Cortex of kidney (tissue), 1 donor: ENCODE results near the gene GNG7.
"Not testable (repeated sequence)": the region's sequence is repeated elsewhere in the genome, so short reads cannot be mapped to it uniquely, and the experiment has no call there.

Experiments used
- DNase-seq: peaks from one replicate; lab custom pipeline; 2025; lab: John Stamatoyannopoulos, UW

Gene GNG7

GRCh38 chr19:2533686-2534422, 168.6 kb downstream of the GNG7 start:
- no peak for DNase-seq

DNA sequence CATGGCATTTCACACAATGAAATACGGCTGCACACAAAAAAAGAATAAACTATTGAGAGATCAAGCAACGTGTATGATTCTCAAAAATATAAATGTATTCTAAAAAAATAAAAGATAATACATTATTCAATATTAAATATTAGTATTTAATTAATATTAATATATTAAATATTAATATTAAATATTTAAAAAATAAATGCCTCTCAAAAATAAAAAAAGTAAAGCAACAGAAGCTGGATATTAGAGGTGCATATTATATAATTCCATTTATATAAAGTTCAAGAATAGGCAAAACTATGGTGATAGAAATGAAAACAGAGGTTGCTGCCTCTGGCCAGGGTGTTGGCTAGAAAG, 169.4 kb downstream of the GNG7 start:
- DNase-seq, result no peak

- DNase-seq, result no peak
Measured at GRCh38 chr19:2532252-2533071, 170.0 kb downstream of the GNG7 start.

GRCh38 chr19:2529942-2530341, 172.6 kb downstream of the GNG7 start:
- not testable (repeated sequence) for DNase-seq

- DNase-seq, result no peak
Measured at GRCh38 chr19:2529473-2529918, 173.0 kb downstream of the GNG7 start.

- no peak for DNase-seq
Measured at GRCh38 chr19:2528675-2529101, 173.8 kb downstream of the GNG7 start.

DNA sequence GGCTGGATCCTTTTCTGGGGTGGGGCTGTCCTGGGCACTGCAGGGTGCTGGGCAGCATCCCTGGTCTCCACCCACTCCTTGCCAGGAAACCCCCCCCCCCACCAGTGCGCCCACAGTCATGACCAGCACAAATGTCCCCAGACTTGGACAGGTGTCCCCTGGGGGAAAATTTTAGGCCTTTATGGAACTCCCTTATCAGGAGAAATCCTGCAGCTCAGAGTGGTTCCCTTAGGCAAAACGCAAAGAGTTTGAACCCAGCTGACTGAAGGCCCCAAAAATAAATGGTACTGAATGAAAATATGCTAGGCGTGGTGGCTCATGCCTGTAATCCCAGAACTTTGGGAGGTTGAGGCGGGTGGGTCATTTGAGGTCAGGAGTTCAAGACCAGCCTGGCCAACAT, 174.8 kb downstream of the GNG7 start:
- no peak for DNase-seq

DNA sequence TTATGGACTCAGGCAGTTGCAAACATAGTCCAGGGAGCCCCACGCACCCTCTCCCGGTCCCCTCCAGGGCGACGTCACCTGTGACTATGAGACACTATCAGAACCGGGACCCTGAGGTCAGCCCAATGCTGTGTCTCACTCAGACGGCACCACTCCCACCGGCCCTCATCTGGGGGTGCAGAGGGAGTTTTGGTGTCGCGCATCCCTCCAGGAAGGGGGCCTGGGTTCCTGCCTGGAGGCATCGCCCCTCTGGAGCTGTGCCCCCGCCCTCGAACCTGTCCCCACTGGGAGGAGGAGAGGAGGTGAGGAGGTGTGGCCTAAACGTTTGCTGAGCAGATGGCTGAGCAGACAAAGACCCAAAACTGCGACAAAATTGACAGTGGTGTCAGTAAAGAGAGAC, 175.3 kb downstream of the GNG7 start:
- no peak for DNase-seq

GRCh38 chr19:2524840-2525723, 177.4 kb downstream of the GNG7 start:
- DNase-seq, result no peak

GRCh38 chr19:2524361-2524839, 178.1 kb downstream of the GNG7 start:
- no peak for DNase-seq

- DNase-seq, result no peak
Measured at GRCh38 chr19:2523630-2524311, 178.7 kb downstream of the GNG7 start.

DNA sequence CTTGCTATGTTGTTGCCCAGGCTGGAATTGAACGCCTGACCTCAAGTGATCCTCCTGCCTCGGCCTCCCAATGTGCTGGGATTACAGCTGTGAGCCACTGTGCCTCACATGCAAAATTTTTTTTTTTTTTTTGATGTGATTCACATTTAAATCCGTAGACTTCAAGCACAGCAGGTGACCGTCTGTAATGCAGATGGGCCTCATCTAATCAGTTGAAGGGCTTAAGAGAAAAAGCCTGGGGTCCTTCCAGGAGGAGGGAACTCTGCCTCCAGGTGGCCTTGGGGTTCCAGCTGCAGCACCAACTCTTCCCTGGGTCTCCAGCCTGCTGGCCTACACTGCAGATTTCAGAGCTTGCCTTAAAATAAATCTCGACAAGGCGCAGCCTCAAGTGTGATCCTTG, 183.0 kb downstream of the GNG7 start:
- DNase-seq, result no peak

DNA sequence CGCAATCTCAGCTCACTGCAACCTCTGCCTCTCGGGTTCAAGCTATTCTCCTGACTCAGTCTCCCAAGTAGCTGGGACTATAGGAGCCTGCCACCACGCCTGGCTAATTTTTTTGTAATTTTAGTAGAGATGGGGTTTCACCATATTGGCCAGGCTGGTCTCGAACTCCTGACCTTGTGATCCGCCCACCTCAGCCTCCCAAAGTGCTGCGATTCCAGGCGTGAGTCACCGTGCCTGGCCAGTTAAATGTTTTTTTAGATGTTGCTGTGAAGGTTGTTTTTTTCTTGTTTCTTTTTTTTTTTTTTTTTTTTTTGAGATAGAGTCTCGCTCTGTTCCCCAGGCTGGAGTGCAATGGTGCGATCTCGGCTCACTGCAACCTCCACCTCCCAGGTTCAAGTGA, 183.6 kb downstream of the GNG7 start:
- not testable (repeated sequence) for DNase-seq

DNA sequence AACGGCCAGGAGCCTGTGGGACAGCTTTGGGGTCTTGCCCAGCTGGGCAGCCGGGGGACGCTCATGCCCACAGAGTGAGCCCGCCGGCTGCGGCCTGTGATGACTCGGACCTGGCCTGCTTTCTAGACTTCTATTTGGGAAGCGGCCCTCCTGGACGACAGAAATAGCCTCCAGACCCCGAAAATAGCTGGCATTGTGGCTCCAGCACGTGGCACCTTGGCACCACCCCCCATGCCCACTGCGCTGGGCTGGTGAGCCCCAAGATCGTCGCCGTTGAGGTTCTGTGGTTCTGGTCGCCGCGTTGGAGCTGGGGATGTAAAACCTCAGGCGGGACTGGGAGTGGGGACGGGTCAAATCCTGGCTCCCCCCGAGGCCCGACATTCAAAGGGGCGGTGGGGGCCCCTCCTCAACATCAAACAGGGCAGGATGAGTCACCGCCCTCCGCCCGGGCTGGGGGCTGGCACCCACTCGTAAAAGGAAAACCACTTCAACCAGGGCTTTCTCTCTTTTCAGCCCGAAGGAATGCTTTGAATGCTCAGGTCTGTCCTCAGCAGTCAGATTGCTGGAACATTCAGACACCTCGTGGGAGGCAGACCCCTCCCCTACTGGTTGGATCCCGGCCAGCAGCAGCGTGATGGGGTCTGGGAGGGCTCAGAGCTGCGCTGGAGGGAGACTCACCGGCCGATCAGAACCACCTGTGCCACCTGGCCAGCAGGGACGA, 184.5 kb downstream of the GNG7 start:
- no peak for DNase-seq

DNA sequence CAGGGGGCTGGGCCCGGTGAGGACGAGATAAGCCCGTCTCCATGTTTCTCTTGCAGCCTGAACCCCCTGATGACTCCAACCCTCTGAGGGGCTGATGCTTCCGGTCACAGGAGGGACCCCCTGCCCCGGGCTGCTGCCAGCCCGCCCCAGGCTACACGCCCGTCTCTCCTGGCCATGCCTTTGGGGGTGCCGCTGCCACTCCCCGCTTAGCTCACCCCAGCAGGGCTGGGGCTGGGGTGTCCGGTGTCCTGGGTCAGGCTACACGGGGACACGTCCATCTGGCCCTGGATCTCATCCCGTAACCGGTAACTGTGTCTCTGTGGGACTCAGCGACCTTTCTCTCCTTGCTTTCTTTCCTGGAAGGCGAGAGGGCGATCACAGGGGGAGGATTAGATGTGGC, 185.8 kb downstream of the GNG7 start:
- no peak for DNase-seq

- DNase-seq, result no peak
Measured at GRCh38 chr19:2514981-2515518, 187.4 kb downstream of the GNG7 start.

DNA sequence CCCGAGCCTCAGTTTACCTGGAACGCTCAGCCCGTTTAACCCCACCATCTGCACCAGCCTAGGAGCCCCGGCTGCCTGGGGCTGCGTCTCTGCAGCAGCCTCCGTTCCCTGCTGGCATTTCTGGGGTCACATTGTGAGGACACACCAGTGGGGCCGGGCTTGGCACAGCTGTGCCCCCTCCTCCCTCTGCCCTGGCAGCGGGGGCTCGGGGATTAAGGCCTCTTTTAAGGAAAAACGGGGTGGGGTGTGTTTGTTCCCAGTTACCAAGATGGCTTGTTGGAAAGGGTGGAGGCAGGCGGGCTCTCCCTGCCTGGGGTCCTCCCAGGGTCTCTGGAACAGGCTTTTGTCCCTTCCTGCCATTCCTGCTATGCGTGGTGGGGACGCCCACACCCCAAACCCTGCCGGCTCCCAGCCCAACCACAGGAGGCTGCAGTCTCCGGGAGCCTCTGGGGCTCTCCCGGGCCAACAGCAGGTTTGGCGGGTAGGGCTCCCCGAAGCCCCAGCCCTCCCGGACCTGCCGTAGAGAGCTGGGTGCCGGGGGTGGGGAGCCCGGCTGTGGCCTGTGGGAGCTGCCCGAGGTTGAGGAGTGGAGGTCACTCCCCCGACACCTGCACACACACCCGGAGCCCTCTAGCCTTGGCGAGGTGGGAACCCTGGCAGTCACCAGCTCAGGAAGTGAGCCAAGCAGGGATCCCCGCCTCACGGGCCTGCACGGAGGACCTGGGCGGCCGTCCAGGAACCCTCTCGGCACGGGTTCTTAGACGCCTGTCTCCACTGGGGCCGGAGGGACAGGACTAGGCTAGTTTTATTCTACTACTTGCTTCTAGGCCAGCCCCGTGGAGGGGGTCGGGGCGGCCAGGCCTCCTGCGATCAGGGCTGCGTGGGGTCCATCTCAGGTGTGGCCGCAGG, 189.7 kb downstream of the GNG7 start:
- DNase-seq, result no peak

DNA sequence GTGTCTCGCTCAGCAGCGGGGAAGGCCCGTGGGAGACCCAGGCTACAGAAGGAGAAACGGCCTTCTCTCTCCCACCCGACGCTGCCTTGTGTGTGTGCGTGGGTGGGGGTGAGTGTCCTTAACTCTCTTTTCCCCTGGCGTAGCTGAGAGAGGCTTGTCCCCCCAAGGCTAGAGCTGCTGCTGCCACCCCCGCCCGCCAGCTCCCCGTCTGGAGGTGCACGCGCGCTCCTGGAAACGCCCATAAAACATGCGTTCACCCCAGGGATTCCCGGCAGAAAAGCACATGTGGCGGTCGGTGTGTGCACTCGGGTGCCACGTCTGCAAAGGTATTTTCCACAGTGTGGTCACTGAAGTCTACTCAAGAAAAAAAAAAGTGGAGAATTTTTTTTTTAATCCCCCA, 190.5 kb downstream of the GNG7 start:
- DNase-seq, result no peak

DNA sequence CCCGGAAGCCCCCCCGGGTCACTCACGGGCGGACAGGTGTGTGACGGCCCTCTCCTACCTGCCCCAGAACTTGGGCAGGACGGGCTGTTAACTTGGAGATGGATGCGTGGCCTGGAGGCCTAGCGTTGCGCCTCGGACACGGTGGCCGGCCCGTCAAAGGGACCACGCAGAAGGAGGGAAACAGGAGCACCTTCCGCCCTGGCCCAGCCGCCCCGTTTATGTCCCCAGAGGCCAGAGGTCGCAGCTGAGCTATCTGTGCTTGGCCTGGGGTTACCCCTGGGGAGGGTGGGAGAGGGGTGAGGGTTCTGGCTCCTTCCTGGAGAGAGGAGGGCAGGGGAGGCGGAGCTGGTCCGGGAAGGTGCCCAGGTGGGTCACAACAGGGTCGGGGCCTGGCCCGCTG, 190.9 kb downstream of the GNG7 start:
- no peak for DNase-seq

DNA sequence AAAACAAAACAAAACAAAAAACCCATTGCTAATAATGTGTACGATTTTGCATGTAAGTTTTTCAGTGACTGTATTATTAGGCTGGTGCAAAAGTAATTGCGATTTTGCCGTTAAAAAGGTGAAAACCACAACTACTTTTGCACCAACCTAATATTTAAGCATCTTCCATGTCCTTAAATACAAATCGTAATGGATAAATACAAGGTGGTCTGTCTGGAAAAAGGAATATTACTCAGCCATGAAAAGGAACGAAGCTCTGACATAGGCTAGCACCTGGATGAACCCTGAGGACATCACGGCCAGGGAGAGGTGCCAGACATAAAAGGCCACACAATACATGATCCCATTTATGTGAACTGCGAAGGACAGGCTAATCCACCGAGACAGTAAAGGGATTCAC, 193.4 kb downstream of the GNG7 start:
- DNase-seq, result no peak
